Epithelial cell of proximal tubule (primary cell): ENCODE data around the gene DAW1. TPM values are rescaled to one million over a fixed set of nuclear protein-coding genes. Genes with fewer than 3 reads are reported as not detected.

ENCODE experiments used
- DNase-seq: peaks from one replicate; pipeline ENCODE4 v3.0.0-alpha.2; 2011; ENCODE audit warnings: low read depth
- H3K4me3 ChIP-seq: 2 replicates; pipeline ENCODE4 v1.5.1; 2011; ENCODE audit warnings: low read depth, mild to moderate bottlenecking, low read length
- CTCF ChIP-seq: conservative IDR thresholded peaks from 2 replicates; pipeline ENCODE4 v1.5.1; 2012; ENCODE audit warnings: low read depth, mild to moderate bottlenecking, low read length
- total RNA-seq: library from RNA; depleted of rRNA; stranded (reverse); fragments of >200 nt; gene quantifications from 2 replicates; pipeline ENCODE4 v1.2.3, GENCODE V29; 2015

Gene DAW1
- total RNA-seq, 1 donor from 2014 or later: 1.6 TPM

GRCh38 chr2:227861011-227861410 lies 10.4 kb upstream of the DAW1 start:
- no peak for TF ChIP-seq CTCF
- H3K4me3 ChIP-seq: no peak overlapping the region
- DNase-seq: no peak

GRCh38 chr2:227862227-227862740 lies 9.1 kb upstream of the DAW1 start:
- peak; percentile 40 for DNase-seq
- no peak overlapping the region for H3K4me3 ChIP-seq
- TF ChIP-seq CTCF: peak; percentile 78

GRCh38 chr2:227862741-227863588 lies 8.5 kb upstream of the DAW1 start:
- DNase-seq: peak; percentile 83
- no peak overlapping the region for H3K4me3 ChIP-seq
- TF ChIP-seq CTCF: peak; percentile 29

- H3K4me3 ChIP-seq: no peak overlapping the region
- no peak for TF ChIP-seq CTCF
- no peak for DNase-seq
Measured at GRCh38 chr2:227864161-227864756, 7.2 kb upstream of the DAW1 start.

GRCh38 chr2:227865291-227865690 lies 6.1 kb upstream of the DAW1 start:
- TF ChIP-seq CTCF: no peak
- DNase-seq: no peak
- H3K4me3 ChIP-seq: no peak overlapping the region

DNA sequence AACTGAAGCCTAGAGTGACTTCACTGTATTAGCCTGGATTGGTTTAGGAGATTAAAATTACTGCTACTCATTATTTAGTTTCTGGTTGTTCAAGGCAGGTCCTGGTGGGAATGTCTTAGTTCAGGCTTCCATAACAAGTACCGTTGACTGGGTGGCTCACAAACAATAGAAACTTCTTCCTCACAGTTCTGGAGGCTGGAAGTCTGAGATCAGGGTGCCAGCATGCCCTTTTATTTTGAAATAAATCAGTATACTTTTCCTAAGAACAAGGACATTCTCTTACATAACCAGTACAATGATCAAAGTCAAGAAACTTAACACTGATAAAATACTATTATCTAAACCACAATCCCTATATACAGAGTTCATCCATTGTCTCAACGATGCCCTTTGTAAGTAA lies 4.0 kb upstream of the DAW1 start:
- TF ChIP-seq CTCF: no peak
- no peak overlapping the region for H3K4me3 ChIP-seq
- DNase-seq: no peak
